Transverse colon (tissue), 4 donors: ENCODE results near the gene FKBP1A. TPM values are rescaled to one million over a fixed set of nuclear protein-coding genes. Genes with fewer than 3 reads are reported as not detected.
A peak's percentile ranks its signal among the peaks of the same experiment; 100 is the strongest.

Experiments used
- DNase-seq: peaks from one replicate; pipeline ENCODE4 v3.0.0-alpha.2; 2019
- H3K27ac ChIP-seq, 4 donors: fragments of 200-600 bp; sonication (generic); 2 replicates each; pipeline ENCODE4 v1.5.1; 2016 to 2018; ENCODE audit warnings: inconsistent platforms in 4 of 4
- H3K27me3 ChIP-seq: fragments of 200-600 bp; sonication (generic); 2 replicates; pipeline ENCODE4 v1.5.1; 2017; ENCODE audit warnings: inconsistent platforms
- H3K36me3 ChIP-seq, 4 donors: fragments of 200-600 bp; sonication (generic); 2 replicates each; pipeline ENCODE4 v1.5.1; 2017 to 2019; ENCODE audit warnings: inconsistent platforms in 4 of 4
- H3K4me1 ChIP-seq, 4 donors: fragments of 200-600 bp; sonication (generic); 2 replicates each; pipeline ENCODE4 v1.5.1; 2017 to 2020; ENCODE audit warnings: inconsistent platforms in 4 of 4
- H3K4me3 ChIP-seq, 4 donors: fragments of 200-600 bp; sonication (generic); 1 replicate in 1 of 4; 2 replicates in 3 of 4; pipeline versions ENCODE4 v1.5.1 to v1.6.1; 2017 to 2019; ENCODE audit warnings: inconsistent platforms in 4 of 4
- H3K9me3 ChIP-seq, 2 donors: fragments of 200-600 bp; sonication (generic); 2 replicates each; pipeline ENCODE4 v1.5.1; 2017 to 2019; ENCODE audit warnings: inconsistent platforms in 2 of 2
- EP300 ChIP-seq: sonication (generic); formaldehyde crosslinking; IDR thresholded peaks from one replicate; pipeline ENCODE4 v1.6.1; 2017; ENCODE audit warnings: antibody characterized with exemption, low read depth
- POLR2A ChIP-seq: fragments of 450-650 bp; IDR thresholded peaks from one replicate; pipeline ENCODE4 v1.6.1; 2016; ENCODE audit warnings: antibody characterized with exemption, mild to moderate bottlenecking, moderate library complexity
- POLR2AphosphoS5 ChIP-seq, 3 donors: sonication (generic); formaldehyde crosslinking; IDR thresholded peaks; one replicate each; pipeline ENCODE4 v1.6.1; 2016; ENCODE audit warnings: antibody characterized with exemption in 3 of 3
- WGBS, 2 donors: methylation state at CpG; one replicate each; pipeline ENCODE4 v1.1.5; 2018; ENCODE audit warnings: low coverage in 1 of 2; 5-methylcytosine and 5-hydroxymethylcytosine counted together
- in situ Hi-C, 4 donors: fragments of 200-750 bp; cut with MboI; loops; one replicate each; pipeline versions ENCODE4 v1.15.0 to v1.15.1; 2017; ENCODE audit warnings: low sequenced_read_pairs in 3 of 4, low pct_ligation_motif_present in 1 of 4, low pct_unique_long_range_greater_than_20kb in 1 of 4
- intact Hi-C: fragments of 100-400 bp; cut with DNase I; formaldehyde crosslinking; loops from one replicate; pipeline ENCODE4 v1.15.1; 2023; ENCODE audit warnings: low total_unique reads
- total RNA-seq, 4 donors: library from RNA; depleted of rRNA; stranded (reverse); fragments of >200 nt; gene quantifications; one replicate each; pipeline ENCODE4 v1.1.0, GENCODE V29; 2016
- TF ChIP-seq, protein P1 (sequence below), 5 experiments: fragments of 200-600 bp in 3 of 5; fragments of 450-650 bp in 2 of 5; sonication (generic) in 3 of 5; IDR thresholded peaks; 1 replicate in 2 of 5; 2 replicates in 3 of 5; pipeline ENCODE4 v1.5.1; 2016 to 2017; ENCODE audit warnings: antibody characterized with exemption in 5 of 5, inconsistent platforms in 3 of 5, mild to moderate bottlenecking in 2 of 5, moderate library complexity in 1 of 5

FKBP1A gene
- total RNA-seq, 4 donors from 2014 or later = 120 to 202 (median 144) TPM

DNA sequence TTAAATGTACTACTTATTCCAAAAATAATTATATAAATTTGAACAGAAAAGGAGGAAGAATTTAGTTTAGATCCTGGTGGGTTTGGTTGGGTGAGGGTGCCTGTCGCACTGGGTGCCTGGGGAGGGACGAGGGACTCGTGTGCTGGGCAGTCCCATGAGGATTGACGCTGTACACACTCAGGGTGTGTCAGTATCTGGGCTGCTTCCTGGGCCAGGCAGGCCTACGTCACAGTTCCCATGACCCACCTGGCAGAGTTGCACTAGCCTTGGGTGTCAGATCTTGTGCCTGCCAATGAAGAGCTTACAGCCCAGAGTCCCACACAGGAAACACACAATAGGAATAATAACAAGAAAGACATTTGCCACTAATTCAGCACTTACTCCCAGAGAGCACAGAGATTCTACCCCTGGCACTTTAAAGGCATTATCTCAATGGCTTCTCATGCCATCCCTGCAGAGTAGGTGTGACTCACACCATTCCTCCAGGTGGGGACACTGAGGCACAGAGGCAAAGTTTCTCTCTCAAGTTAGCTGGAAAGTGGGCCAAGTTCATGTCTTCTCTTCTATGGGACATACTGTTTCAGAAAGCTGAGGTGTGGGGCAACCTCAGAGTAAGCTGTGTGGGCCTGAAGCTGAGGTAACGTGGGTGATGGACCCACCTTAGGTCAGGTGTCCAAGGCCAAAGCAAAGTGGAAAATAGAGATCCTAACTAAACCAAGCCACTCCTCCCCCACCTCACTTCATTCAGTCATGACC is 62.6 kb downstream of the FKBP1A start:
- peak; percentile 87 for DNase-seq
- no peaks in the 10 kb centered on the region for H3K36me3 ChIP-seq
- 59 to 63% methylated on average over 4 to 6 of the region's 6 CpGs for WGBS, 2 donors
- intact Hi-C loops = no loop called here
- peak overlapping the region; percentile 93 to 99 (median 98) for H3K27ac ChIP-seq
- in situ Hi-C loops = loop anchor here in 1 of 4 donors (10.0 kb wide), 1 partner anchor 55 kb away; no protein-coding TSS in a partner anchor
- no peaks in the 10 kb centered on the region for H3K27me3 ChIP-seq
- H3K4me3 ChIP-seq = no peak overlapping the region
- TF ChIP-seq POLR2AphosphoS5 (IDR thresholded peaks at IDR 0.05) = peak; percentile 61 to 94 (median 76)
- peak; percentile 23 for TF ChIP-seq EP300
- TF ChIP-seq, protein P1, sequence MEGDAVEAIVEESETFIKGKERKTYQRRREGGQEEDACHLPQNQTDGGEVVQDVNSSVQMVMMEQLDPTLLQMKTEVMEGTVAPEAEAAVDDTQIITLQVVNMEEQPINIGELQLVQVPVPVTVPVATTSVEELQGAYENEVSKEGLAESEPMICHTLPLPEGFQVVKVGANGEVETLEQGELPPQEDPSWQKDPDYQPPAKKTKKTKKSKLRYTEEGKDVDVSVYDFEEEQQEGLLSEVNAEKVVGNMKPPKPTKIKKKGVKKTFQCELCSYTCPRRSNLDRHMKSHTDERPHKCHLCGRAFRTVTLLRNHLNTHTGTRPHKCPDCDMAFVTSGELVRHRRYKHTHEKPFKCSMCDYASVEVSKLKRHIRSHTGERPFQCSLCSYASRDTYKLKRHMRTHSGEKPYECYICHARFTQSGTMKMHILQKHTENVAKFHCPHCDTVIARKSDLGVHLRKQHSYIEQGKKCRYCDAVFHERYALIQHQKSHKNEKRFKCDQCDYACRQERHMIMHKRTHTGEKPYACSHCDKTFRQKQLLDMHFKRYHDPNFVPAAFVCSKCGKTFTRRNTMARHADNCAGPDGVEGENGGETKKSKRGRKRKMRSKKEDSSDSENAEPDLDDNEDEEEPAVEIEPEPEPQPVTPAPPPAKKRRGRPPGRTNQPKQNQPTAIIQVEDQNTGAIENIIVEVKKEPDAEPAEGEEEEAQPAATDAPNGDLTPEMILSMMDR (IDR thresholded peaks at IDR 0.05) = peak in 1 of 5 experiments; percentile 9
- peak; percentile 74 for TF ChIP-seq POLR2A
- peaks cover 36 to 53% (median 48%) of the 10 kb centered on the region in 4 donors for H3K4me1 ChIP-seq
- no peaks in the 10 kb centered on the region for H3K9me3 ChIP-seq

DNA sequence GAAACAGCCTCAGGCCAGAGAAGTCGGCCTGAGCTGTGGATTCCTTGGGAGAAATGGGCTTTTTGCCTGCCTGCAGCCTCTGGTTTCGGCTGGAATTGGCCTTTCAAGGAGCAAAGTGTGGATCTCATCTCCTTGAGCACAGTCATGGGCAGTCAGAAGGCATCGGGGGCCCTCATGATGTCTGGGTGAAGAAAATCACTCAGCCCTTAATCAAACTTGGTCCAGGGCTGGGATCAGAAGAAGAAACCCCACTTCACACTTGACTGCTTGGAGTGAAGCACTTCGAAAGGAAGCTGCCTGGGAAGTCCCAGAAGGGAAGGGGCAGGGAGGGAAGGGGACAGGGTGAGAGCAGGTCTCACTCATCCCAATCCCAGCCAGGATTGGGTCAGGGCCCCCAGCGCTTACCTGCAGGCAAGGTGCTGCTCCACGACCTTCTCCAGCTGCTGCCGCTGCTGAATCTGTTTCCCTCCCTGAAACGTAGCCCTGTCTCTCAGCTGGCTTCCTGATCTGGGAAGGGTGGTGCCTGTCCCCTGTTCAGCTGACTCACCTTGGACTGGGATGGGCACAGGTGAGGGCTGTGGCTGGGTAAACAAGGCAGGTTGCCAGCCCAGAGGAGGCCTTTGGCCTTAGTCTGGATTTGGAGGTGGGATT is 64.0 kb downstream of the FKBP1A start, which contains the start of gene SDCBP2:
Gene SDCBP2, minus strand, starts transcription at position 460 of the 651 bp plus-strand sequence. CDS start 8,723 bp downstream, outside the sequence.
- in situ Hi-C loops = no loop called here
- peaks cover 39 to 63% (median 53%) of the 10 kb centered on the region in 4 donors for H3K4me1 ChIP-seq
- peak within 1 kb of the TSS in 3 of 4 donors; percentile 29 to 79 (median 30) for H3K4me3 ChIP-seq
- no peaks in the 10 kb centered on the region for H3K36me3 ChIP-seq
- H3K9me3 ChIP-seq = no peaks in the 10 kb centered on the region
- 62% methylated on average over 8 of the region's 8 CpGs; no CpG with 5 or more reads in 1 of the 2 donors for WGBS, 2 donors
- no peaks in the 10 kb centered on the region for H3K27me3 ChIP-seq
- H3K27ac ChIP-seq = peak within 1 kb of the TSS; percentile 93 to 99 (median 98)
- DNase-seq = peak; percentile 92
- TF ChIP-seq POLR2AphosphoS5 (IDR thresholded peaks at IDR 0.05) (peak; percentile 82 to 99 (median 98)), EP300 (peak; percentile 83), POLR2A (peak; percentile 98)
- TF ChIP-seq, protein P1 (IDR thresholded peaks at IDR 0.05) = no peak
- intact Hi-C loops = no loop called here

DNA sequence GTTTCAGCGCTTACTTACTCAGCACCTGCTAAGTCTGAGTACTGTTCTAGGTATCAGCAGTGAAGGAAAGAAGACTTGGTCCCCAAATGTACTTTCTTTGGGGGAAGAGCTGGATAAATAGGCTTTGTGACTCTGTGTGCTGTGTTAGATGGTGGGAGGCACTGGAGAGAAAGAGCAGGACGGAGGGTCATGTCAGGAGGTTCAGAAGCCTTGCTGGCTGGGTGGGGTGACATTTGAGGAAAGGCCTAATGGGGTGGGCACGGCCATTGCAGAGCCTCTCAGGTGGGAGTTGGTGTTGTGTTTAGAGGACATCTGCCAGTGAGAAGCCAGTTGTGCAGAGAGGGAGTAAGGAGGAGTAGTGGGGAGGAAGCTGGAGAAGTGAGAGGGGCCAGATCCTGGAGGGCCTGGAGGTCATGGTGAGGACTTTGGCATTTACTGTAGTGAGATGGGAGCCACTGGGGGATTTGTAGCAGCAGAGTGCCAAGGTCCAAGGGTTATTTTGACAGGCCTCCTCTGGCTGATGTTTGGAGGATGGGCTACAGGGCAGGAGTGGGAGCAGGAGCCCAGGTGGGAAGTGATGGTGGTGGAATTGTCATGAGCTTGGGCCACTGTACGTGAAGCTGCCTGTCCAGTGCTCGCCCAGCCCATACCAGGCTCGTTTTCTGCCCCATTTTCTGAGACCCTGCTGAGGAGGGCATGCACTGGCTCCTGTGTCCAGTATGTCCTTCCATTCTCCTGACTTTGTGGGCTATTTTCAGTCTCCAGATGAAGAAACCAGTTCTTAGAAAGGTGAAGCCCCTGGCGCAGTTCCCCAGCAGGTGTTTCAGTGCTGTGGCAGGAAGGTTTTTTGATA is 64.8 kb downstream of the FKBP1A start:
- H3K9me3 ChIP-seq = no peaks in the 10 kb centered on the region
- peak overlapping the region; percentile 93 to 99 (median 98) for H3K27ac ChIP-seq
- H3K4me1 ChIP-seq = peaks cover 39 to 63% (median 53%) of the 10 kb centered on the region in 4 donors
- in situ Hi-C loops = no loop called here
- no peaks in the 10 kb centered on the region for H3K36me3 ChIP-seq
- DNase-seq = peak; percentile 46
- H3K27me3 ChIP-seq = no peaks in the 10 kb centered on the region
- 83 to 85% methylated on average over 2 to 7 of the region's 7 CpGs for WGBS, 2 donors
- peak overlapping the region in 3 of 4 donors; percentile 29 to 79 (median 30) for H3K4me3 ChIP-seq
- intact Hi-C loops = no loop called here
- TF ChIP-seq EP300 (no peak), POLR2A (peak; percentile 41), POLR2AphosphoS5 (IDR thresholded peaks at IDR 0.05) (peak in 2 of 3 donors; percentile 56 to 62)
- TF ChIP-seq, protein P1 (IDR thresholded peaks at IDR 0.05) = peak in 2 of 5 experiments; percentile 10 to 45
